Endometrial microvascular endothelial cells (primary cell): ENCODE data around the gene ADGRV1. TPM values are rescaled to one million over a fixed set of nuclear protein-coding genes. Genes with fewer than 3 reads are reported as not detected.
"Not testable (repeated sequence)": the region's sequence is repeated elsewhere in the genome, so short reads cannot be mapped to it uniquely, and the experiment has no call there.

Experiments
- in situ Hi-C: cut with HindIII; loops from 2 replicates; pipeline ENCODE4 v1.10.0; 2017; ENCODE audit warnings: low sequenced_read_pairs, low pct_unique_long_range_greater_than_20kb; ENCODE audit errors: inconsistent ontology term
- total RNA-seq: library from RNA; depleted of rRNA; stranded (reverse); fragments of >200 nt; gene quantifications from one replicate; pipeline ENCODE4 v1.2.3, GENCODE V29; 2015; ENCODE audit errors: inconsistent ontology term

Gene ADGRV1
- total RNA-seq, 1 donor from 2014 or later = not detected

GRCh38 chr5:90940227-90940995 is 381.8 kb downstream of the ADGRV1 start:
- in situ Hi-C loops = no loop called here

GRCh38 chr5:90941002-90941720 is 382.6 kb downstream of the ADGRV1 start:
- in situ Hi-C loops = no loop called here

- in situ Hi-C loops = no loop called here
Observed at GRCh38 chr5:90944116-90944515, 385.5 kb downstream of the ADGRV1 start.

- in situ Hi-C loops = no loop called here
Observed at GRCh38 chr5:90947667-90948066, 389.1 kb downstream of the ADGRV1 start.

GRCh38 chr5:90948969-90949368 is 390.4 kb downstream of the ADGRV1 start:
- in situ Hi-C loops = no loop called here

GRCh38 chr5:90949469-90950358 is 391.1 kb downstream of the ADGRV1 start:
- in situ Hi-C loops = no loop called here

- in situ Hi-C loops = no loop called here
Observed at GRCh38 chr5:90955001-90955635, 396.5 kb downstream of the ADGRV1 start.

- in situ Hi-C loops = no loop called here
Observed at GRCh38 chr5:90956511-90957097, 398.0 kb downstream of the ADGRV1 start.

- in situ Hi-C loops = no loop called here
Observed at GRCh38 chr5:90957906-90958305, 399.3 kb downstream of the ADGRV1 start.

GRCh38 chr5:90959262-90959661 is 400.7 kb downstream of the ADGRV1 start:
- in situ Hi-C loops = no loop called here

GRCh38 chr5:90962481-90962880 is 403.9 kb downstream of the ADGRV1 start:
- in situ Hi-C loops = no loop called here

GRCh38 chr5:90965110-90965685 is 406.6 kb downstream of the ADGRV1 start:
- in situ Hi-C loops = no loop called here

GRCh38 chr5:90967443-90967842 is 408.8 kb downstream of the ADGRV1 start:
- in situ Hi-C loops = no loop called here

GRCh38 chr5:90967851-90968250 is 409.3 kb downstream of the ADGRV1 start:
- in situ Hi-C loops = no loop called here

GRCh38 chr5:90968319-90968718 is 409.7 kb downstream of the ADGRV1 start:
- in situ Hi-C loops = no loop called here

- in situ Hi-C loops = not testable (repeated sequence)
Observed at GRCh38 chr5:90969945-90970344, 411.3 kb downstream of the ADGRV1 start.

- in situ Hi-C loops = no loop called here
Observed at GRCh38 chr5:90981177-90981576, 422.6 kb downstream of the ADGRV1 start.

GRCh38 chr5:90981821-90982220 is 423.2 kb downstream of the ADGRV1 start:
- in situ Hi-C loops = no loop called here
